ENCODE results near the gene RPTN.

GRCh38 chr1:152127673-152128072, 31.4 kb downstream of the RPTN start:
- TF ChIP-seq POLR2AphosphoS5 (IDR thresholded peaks at IDR 0.05; ENCODE audit: borderline replicate concordance, low read depth, low read length) (no peak), EZH2 (IDR thresholded peaks at IDR 0.05) (no peak), FOXP2 (optimal IDR thresholded peaks at IDR 0.05; ENCODE audit: control extremely low read depth, extremely low read length, insufficient read depth) (no peak)

All from SK-N-MC (cell line).